Adipocyte (in vitro differentiated cells): Measurements from ENCODE around the gene SOX5.

Source experiments
- DNase-seq: peaks from one replicate; pipeline ENCODE4 v3.0.0-alpha.2; 2015; ENCODE audit warnings: low read depth
- H3K27me3 ChIP-seq: replicated peaks from 2 replicates; pipeline ENCODE4 v1.7.0; 2013; ENCODE audit warnings: mild to moderate bottlenecking, low read length, moderate library complexity; ENCODE audit not compliant: control insufficient read depth, insufficient read depth
- H3K36me3 ChIP-seq: 2 replicates; pipeline ENCODE4 v1.7.0; 2013; ENCODE audit warnings: low read length, mild to moderate bottlenecking, moderate library complexity; ENCODE audit not compliant: control insufficient read depth, insufficient read depth, severe bottlenecking
- H3K4me1 ChIP-seq: 2 replicates; pipeline ENCODE4 v1.7.0; 2013; ENCODE audit warnings: mild to moderate bottlenecking, low read length, moderate library complexity; ENCODE audit not compliant: control insufficient read depth, insufficient read depth
- H3K4me3 ChIP-seq: 2 replicates; pipeline ENCODE4 v1.7.0; 2013; ENCODE audit warnings: mild to moderate bottlenecking, low read length, moderate library complexity
- H3K9ac ChIP-seq: 2 replicates; pipeline ENCODE4 v1.7.0; 2013; ENCODE audit warnings: mild to moderate bottlenecking, low read length, moderate library complexity
- H3K9me3 ChIP-seq: 2 replicates; pipeline ENCODE4 v1.7.0; 2013; ENCODE audit warnings: mild to moderate bottlenecking, low read length, moderate library complexity; ENCODE audit not compliant: control insufficient read depth

SOX5 gene

DNA sequence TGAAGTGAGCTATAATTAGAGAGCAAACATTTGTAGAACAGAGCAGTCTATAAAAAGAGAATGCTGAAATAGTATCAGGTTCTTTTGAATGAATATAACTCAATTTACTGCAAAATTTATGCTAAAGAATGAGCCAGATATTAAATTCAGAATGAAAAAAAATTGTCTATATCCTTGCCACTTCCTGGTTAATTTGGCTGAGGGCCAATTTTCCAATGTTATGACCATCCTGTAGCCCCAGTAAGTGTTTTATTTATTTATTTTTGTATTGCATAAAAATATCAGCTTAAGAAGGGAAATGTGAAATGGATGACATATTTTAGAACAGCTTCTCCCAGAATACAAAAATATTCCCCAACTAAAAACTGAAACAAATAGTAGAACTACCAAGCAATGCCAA is 263.4 kb downstream of the SOX5 start:
- DNase-seq: no peak
- Histone ChIP-seq H3K9me3 (peaks cover 4% of the 10 kb centered on the region), H3K9ac (no peak overlapping the region), H3K36me3 (no peaks in the 10 kb centered on the region), H3K27me3 (no peaks in the 10 kb centered on the region), H3K4me1 (no peaks in the 10 kb centered on the region), H3K4me3 (no peak overlapping the region)

DNA sequence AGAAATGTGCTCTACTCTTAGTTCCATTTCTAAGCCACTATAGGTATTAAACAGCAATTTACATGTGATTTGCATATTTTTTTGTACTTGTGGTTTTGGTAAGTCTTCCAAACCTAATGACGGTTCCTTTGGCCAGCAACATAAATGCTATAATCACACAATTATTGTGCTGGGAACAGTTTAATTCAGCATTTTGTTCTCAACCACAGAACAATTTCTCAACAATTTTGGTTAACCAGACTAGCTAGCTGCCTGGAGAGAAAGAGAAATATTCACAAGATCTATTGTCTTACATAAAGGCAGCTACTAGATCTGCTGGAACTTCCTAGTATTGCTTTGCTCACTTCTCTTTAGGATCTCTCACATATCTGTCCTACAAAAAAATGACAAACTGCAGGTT is 265.3 kb downstream of the SOX5 start:
- Histone ChIP-seq H3K4me1 (no peaks in the 10 kb centered on the region), H3K4me3 (no peak overlapping the region), H3K36me3 (no peaks in the 10 kb centered on the region), H3K9me3 (peaks cover 8% of the 10 kb centered on the region), H3K9ac (no peak overlapping the region), H3K27me3 (no peaks in the 10 kb centered on the region)
- DNase-seq: no peak

DNA sequence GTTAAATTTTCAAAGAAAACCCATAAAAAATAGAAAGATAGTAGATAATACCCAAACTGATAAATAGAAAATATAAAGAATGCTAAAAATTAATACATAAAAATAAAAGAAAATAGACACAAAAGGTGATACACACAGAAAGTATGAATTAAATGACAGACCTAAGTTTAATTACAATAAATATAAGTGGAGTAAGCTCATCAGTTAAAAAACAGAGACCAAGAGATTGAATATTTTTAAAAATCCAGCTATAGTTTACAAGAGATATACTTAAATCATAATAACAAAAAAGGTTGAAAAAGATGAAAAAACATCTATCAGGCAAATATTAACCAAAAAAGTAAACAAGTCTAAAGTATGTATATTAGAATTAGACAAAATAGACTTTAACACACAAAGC is 268.2 kb downstream of the SOX5 start:
- no peak overlapping the region for H3K9ac ChIP-seq
- H3K4me1 ChIP-seq: no peaks in the 10 kb centered on the region
- no peak overlapping the region for H3K4me3 ChIP-seq
- H3K27me3 ChIP-seq: no peaks in the 10 kb centered on the region
- peaks cover 8% of the 10 kb centered on the region for H3K9me3 ChIP-seq
- no peaks in the 10 kb centered on the region for H3K36me3 ChIP-seq
- no peak for DNase-seq

DNA sequence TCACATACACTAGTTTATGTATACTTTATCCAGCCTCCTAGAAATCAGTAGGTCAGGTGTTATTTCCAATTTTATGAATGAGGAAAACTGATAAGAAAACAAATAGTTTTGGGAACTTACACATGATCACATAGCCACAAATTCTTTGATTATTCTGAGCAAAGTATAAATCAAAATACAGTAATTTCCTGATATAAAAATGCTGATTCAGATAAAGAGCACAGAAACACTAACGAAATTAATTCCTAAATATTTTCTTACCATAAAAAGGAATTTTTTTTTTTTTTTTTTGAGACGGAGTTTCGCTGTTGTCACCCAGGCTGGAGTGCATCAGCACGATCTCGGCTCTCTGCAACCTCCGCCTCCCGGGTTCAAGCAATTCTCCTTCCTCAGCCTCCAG is 275.4 kb downstream of the SOX5 start:
- Histone ChIP-seq H3K4me3 (no peak overlapping the region), H3K4me1 (no peaks in the 10 kb centered on the region), H3K27me3 (no peaks in the 10 kb centered on the region), H3K9ac (no peak overlapping the region), H3K36me3 (no peaks in the 10 kb centered on the region), H3K9me3 (no peaks in the 10 kb centered on the region)
- DNase-seq: no peak

DNA sequence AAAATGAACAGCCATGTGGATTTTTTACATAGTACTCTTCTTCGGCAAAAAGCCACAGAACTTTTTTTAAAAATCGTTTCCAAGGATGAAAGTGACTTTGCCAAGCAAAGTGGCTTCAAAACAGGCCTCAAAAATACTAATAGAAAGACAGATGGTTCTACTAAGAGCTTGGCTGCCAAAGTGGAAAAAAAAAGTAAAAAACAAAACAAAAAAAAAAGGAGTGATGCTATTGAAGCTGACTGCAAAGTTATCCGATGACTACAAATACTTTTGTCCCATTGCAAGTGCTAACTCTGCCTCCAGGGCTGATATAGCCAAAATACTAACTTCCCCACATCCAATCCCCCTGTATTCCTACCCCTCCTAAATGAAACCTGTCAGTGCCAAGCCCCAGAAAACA is 277.6 kb downstream of the SOX5 start:
- DNase-seq: no peak
- Histone ChIP-seq H3K9ac (no peak overlapping the region), H3K9me3 (no peaks in the 10 kb centered on the region), H3K4me3 (no peak overlapping the region), H3K36me3 (no peaks in the 10 kb centered on the region), H3K27me3 (no peaks in the 10 kb centered on the region), H3K4me1 (no peaks in the 10 kb centered on the region)

DNA sequence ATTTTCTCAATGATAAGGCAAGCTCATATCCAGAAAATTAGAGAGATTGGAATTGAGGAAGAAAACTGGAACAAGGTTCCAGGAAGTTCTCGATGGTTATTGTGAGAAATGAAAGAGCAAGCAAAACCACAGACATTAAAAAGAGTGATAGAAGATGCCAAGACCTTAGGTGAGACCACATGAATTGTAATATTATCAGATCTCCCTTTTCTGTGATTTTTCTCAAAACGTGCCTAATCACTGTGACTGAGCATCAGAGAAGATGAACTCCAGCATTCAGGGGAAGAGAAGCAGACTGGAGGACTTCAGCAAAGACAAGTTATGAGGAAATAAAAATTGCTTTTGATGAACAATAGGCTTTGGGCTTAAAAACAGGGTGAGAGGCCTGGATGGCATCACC is 278.8 kb downstream of the SOX5 start:
- Histone ChIP-seq H3K9ac (no peak overlapping the region), H3K4me1 (no peaks in the 10 kb centered on the region), H3K27me3 (no peaks in the 10 kb centered on the region), H3K4me3 (no peak overlapping the region), H3K36me3 (no peaks in the 10 kb centered on the region), H3K9me3 (no peaks in the 10 kb centered on the region)
- no peak for DNase-seq

DNA sequence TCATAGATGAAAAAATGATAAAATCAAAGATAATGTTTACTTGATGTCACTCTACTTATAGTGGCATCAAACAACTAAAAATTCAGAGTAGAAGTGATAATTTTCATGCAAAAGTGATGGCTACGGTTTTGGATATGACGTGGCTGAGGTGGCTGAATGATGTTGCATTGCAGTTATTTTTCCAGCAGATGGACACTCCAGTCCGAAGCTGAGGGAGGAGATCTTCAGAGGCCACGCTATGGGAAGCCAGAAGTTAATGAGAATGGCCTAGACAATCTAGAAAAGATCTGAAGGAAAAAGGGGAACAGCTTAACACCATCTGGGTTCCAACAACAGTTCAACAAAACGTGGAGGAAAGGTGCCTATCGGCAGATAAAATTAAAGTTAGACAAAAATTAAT is 279.8 kb downstream of the SOX5 start:
- DNase-seq: no peak
- no peaks in the 10 kb centered on the region for H3K9me3 ChIP-seq
- no peaks in the 10 kb centered on the region for H3K27me3 ChIP-seq
- H3K9ac ChIP-seq: no peak overlapping the region
- H3K4me1 ChIP-seq: no peaks in the 10 kb centered on the region
- H3K4me3 ChIP-seq: no peak overlapping the region
- H3K36me3 ChIP-seq: no peaks in the 10 kb centered on the region

DNA sequence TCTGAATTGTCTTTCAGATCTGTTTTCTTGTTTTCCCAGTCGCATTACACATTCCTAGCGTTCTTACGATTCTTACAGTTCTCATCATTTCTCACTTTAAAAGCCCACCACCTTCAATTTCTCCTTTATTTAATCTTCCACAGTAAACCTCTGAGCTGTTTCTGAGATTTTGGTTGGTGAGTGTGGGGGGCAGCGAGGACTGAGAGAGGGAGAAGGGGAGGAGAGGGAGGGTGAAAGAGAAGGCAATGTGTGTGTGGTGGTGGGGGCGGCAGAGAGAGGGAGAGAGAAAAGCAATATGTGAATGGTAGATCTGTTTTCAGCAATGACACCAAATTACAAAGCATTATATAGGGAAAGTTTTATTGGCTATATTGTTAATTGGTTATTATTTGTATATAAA is 282.6 kb downstream of the SOX5 start:
- Histone ChIP-seq H3K36me3 (no peaks in the 10 kb centered on the region), H3K9me3 (no peaks in the 10 kb centered on the region), H3K4me1 (no peaks in the 10 kb centered on the region), H3K27me3 (no peaks in the 10 kb centered on the region), H3K4me3 (no peak overlapping the region), H3K9ac (no peak overlapping the region)
- no peak for DNase-seq

DNA sequence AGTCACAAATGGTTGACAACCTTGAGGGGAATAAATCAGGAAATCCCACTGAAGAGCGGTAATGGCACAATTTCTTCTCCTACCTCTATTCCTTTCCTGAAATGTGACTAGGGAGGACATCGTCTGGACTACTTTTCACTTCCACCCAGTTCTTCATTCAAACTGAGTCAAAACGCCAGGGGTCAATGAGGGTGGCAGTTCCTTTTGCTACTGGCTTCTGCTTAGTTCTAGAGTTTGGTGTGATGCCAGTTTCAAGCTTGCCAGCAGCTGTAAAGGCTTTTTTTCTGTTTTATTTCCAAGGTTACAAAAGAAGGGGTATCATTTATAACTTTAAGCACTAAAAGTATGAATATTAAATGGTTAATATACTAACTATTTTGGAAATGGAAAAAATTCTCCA is 286.5 kb downstream of the SOX5 start:
- H3K4me1 ChIP-seq: no peaks in the 10 kb centered on the region
- H3K9ac ChIP-seq: no peak overlapping the region
- no peak for DNase-seq
- H3K4me3 ChIP-seq: no peak overlapping the region
- H3K27me3 ChIP-seq: no peaks in the 10 kb centered on the region
- no peaks in the 10 kb centered on the region for H3K36me3 ChIP-seq
- H3K9me3 ChIP-seq: no peaks in the 10 kb centered on the region

DNA sequence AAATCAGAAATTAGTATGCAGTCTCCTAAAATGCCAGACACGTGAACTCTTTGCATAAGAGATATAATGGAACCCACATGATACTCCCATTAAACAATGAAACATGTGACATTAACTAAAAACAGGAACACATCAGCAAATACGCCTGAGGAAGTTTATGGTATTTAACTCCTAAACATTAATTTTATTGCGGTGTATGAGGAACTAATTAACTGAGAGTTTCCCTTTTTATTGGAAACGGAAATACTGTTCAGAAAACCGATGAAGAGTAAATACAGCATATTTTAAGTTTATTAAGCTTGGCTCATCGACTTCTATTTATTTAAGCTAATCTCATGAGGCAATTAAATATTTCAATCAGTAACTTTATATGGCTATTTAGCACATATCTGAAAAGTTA is 290.3 kb downstream of the SOX5 start:
- no peak overlapping the region for H3K9ac ChIP-seq
- no peaks in the 10 kb centered on the region for H3K9me3 ChIP-seq
- no peaks in the 10 kb centered on the region for H3K36me3 ChIP-seq
- no peaks in the 10 kb centered on the region for H3K4me1 ChIP-seq
- no peaks in the 10 kb centered on the region for H3K27me3 ChIP-seq
- H3K4me3 ChIP-seq: no peak overlapping the region
- no peak for DNase-seq

DNA sequence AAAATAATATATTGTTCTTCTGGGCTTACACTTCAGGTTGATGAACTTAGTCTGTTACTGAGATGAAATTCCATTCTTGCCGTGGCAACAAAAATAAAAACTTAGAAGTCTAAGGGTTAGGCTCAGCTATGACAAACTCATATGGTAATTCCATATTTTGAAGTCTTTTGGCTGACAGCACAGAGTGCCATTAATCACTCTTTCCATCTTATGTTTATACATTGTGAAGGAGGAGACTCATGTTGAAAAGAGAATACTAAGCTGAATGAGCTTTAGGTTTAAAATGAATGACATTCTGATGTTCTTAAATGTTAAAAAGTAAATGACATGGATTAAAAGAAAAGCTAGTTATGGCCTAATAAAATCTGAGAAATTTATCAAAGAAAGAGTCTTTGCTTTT is 291.9 kb downstream of the SOX5 start:
- Histone ChIP-seq H3K9ac (no peak overlapping the region), H3K9me3 (no peaks in the 10 kb centered on the region), H3K36me3 (no peaks in the 10 kb centered on the region), H3K4me3 (no peak overlapping the region), H3K4me1 (no peaks in the 10 kb centered on the region), H3K27me3 (no peaks in the 10 kb centered on the region)
- no peak for DNase-seq

DNA sequence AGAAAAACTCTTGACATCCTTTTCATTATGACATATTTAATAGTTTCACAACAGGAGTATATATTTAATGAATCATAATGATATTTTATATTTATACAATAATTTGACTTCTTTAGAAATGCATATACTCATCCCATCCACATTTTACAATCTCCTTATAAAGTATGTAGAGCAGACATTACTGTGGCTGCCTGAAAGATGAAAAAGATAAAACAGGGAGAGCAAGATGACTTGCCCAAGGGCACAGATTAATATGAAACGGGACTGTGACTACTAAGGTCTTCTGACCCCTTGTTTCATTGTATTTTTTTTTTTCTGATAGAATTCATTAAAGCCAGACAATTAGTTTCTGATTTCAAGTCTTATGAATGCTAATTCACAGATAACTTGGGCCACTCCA is 293.6 kb downstream of the SOX5 start:
- H3K36me3 ChIP-seq: no peaks in the 10 kb centered on the region
- H3K4me1 ChIP-seq: no peaks in the 10 kb centered on the region
- no peaks in the 10 kb centered on the region for H3K9me3 ChIP-seq
- no peak overlapping the region for H3K9ac ChIP-seq
- DNase-seq: no peak
- H3K4me3 ChIP-seq: no peak overlapping the region
- H3K27me3 ChIP-seq: no peaks in the 10 kb centered on the region
